ENCODE data around the gene FAM210A. TPM values are rescaled to one million over a fixed set of nuclear protein-coding genes. Genes with fewer than 3 reads are reported as not detected.
A peak's percentile ranks its signal among the peaks of the same experiment; 100 is the strongest.
"Not testable (repeated sequence)": the region's sequence is repeated elsewhere in the genome, so short reads cannot be mapped to it uniquely, and the experiment has no call there.

FAM210A gene
- total RNA-seq, 1 experiment from 2014 or later: 19.7 TPM

DNA sequence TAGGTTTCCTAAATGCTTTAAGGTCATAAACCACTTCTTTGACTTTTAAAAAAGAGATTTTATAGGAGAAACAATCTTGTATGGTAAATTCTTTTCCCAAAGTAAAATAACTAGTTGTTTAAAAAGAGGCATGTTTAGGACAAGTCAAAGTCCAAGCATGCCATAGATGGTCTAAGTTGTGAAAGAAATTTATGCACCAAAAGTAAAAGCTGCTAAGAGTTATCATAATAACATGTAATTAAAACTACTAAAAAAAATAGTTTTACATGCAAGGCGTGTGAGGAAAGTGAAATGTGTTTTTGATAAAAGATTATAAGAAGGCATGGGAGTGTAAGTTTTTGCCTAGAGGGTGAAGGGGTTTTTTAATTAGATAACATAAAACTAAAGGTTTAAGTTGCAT is 22.5 kb downstream of the FAM210A start:
- DNase-seq (ENCODE audit: low read depth): peak; percentile 57

DNA sequence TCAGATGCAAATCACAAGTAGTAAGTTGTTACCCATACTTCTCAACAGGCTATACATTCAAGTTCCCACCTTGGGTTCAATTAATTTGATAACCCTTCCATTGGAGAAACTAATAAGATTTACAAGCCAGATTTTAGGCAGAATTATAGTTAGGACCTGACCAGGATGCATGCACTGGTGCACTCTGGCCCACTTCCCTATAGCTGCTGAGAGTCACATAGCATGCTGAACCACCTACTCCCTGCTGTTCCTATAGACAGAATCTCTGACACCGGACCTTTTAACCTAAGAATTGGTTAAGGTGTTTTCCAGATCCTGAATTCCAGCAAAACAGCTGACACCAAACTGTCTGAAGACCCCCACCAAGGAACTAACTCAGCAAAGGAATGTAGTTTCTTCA is 26.2 kb downstream of the FAM210A start:
- DNase-seq (ENCODE audit: low read depth): no peak

DNA sequence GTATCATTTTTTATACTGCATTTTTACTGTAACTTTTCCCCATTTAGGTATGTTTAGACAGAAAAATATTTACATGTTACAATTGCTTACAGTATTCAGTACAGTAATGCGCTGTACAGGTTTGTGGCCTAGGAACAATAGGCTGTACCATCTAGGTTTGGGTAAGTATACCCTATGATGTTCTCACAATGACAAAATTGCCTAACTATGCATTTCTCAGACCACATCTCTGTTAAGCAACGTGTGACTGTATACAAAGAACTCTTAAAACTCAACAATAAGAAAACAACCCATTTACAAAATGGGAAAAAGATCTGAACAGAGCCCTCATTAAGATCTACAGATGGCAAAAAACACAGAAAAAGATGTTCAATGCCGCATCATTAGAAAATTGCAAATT is 29.4 kb downstream of the FAM210A start:
- DNase-seq (ENCODE audit: low read depth): no peak

DNA sequence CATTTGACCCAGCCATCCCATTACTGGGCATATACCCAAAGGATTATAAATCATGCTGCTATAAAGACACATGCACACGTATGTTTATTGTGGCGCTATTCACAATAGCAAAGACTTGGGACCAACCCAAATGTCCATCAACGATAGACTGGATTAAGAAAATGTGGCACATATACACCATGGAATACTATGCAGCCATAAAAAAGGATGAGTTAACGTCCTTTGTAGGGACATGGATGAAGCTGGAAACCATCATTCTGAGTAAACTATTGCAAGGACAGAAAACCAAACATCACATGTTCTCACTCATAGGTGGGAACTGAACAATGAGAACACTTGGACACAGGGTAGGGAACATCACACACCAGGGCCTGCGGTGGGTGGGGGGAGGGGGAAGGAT is 31.0 kb downstream of the FAM210A start:
- DNase-seq (ENCODE audit: low read depth): not testable (repeated sequence)

DNA sequence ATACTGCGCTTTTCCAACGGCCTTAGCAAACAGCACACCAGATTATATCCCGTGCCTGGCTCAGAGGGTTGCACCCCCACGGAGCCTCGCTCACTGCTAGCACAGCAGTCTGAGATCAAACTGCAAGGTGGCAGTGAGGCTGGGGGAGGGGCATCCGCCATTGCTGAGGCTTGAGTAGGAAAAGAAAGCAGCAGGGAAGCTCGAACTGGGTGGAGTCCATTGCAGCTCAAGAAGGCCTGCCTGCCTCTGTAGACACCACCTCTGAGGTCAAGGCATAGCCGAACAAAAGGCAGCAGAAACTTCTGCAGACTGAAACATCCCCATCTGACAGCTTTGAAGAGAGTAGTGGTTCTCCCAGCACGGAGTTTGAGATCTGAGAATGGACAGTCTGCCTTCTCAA is 36.3 kb downstream of the FAM210A start:
- DNase-seq (ENCODE audit: low read depth): not testable (repeated sequence)

DNA sequence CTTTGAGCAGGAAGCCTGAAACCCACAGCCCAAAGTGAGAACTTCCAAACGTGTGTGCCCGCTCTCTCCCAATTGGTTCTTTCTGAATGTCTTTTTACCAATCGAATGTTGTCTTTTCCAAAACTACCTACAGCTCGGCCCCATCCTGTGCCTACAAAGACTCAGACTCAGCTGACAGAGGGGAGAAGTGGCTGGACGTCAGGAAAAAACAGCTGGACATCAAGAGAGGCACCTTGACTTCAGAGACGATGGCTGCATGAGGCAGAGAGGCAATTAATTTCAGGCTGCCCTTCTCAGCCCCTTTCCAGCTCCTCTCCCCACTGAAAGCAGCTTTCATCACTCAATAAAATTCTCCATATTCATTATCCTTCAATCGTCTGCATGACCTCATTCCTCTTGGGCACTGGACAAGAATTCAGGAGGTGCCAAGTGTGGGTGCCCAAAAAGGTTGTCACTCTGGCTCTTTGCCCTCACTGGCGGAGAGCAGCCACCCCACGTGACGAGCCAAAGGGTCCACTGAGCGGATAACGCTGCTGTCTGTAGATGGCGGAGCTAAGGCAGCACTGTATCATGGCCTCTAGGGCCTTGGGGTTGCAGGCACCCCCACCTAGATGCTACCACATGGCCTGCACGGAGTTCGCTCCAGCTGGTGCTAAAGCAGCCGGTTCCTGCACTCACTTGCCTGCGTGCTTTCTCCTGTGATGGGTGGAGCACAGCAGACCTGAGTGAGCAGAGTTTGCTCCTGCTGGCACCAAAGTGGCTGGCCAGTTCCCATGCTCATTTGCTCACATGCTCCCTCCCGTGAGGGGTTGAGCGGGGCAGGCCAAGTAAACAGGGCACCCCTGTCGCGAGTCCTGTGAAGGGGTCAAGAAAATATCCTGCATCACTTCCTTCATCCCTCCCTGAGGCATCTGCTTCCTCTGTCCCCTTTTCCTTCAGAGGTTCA is 37.9 kb downstream of the FAM210A start:
- no peak for DNase-seq (ENCODE audit: low read depth)

DNA sequence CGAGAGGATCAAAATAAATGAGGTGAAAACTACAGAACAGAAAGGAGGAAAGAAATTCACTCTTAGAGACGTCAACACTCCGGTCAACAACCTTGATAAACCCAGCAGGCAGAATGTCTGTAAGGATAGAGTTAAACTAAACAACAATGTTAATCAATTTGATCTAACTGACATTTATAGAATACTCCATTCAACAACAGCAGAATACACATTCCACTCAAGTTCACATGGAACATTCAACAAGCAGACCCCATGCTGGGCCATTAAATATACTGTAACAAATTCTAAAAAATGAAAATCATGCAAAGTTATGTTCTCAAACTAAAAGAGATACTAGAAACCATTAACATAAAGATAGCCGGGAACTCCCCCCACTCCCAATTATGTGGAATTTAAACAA is 41.8 kb downstream of the FAM210A start:
- DNase-seq (ENCODE audit: low read depth): no peak

DNA sequence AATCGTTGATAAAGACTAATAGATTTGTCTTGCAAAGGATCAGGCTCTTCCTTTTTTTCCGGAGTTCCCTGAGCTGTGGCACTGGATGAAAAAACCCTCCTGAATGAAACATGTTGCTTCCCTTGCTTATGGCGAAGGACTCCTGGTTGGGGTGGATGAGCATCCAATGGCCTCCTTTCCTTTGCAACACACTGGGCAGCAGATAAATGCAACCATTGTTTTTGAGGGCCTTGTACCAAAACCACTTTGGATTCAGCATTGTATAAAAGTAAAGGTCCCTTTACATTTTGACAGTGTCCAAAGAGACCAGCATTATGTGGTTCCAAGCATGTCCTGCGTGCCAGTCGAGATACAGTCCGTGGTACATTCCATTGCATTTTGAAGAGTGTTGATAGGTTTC is 44.7 kb downstream of the FAM210A start:
- DNase-seq (ENCODE audit: low read depth): no peak

DNA sequence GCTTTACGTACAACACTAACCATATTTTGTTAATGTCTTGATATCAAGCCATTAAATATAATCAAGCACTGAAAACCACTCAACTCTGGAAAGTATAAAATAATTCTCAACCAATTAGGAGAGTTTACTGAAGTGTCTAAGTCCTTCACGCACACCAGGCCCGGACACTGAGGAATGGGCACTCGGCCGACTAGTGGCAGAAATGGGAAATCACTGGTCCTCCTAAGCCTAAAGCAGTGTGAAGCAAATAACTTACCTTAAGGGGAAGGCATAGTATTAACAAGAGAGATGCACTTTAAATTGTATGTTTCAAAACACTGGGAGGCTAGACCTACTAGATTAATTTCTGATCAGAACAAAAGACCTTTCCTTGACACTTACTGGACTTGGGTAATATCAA is 45.7 kb downstream of the FAM210A start:
- no peak for DNase-seq (ENCODE audit: low read depth)

DNA sequence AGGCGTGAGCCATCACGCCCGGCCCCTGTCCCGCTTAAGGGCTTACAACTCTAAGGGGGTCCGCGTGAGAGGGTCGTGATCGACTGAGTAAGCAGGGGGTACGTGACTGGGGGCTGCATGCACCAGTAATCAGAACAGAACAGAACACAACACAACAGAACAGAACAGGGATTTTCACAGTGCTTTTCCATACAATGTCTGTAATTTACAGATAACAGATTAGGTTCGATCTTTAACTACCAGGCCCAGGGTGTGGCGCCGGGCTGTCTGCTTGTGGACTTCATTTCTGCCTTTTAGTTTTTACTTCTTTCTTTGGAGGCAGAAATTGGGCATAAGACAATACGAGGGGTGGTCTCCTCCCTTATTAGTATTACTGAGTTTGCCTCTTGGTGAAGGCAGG is 49.0 kb downstream of the FAM210A start:
- not testable (repeated sequence) for DNase-seq (ENCODE audit: low read depth)

DNA sequence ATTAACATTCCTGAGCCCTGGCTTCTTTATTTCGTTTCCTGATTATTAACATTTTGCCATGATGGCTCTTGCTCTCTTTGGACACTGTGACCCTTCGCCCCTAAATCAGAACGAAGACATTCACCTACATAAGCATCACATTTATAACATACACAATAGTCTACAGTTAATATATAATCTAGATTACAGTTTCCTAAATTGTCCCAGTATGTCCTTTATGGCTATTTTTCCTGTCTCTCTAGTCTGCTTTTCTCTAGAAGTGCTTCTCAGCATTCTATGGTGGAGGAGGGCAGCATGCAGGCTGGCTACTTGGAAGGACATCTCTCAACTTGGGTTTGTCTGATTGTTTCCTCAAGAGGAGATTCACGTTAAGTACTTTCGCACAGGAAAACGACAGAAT is 49.9 kb downstream of the FAM210A start:
- DNase-seq (ENCODE audit: low read depth): no peak

DNA sequence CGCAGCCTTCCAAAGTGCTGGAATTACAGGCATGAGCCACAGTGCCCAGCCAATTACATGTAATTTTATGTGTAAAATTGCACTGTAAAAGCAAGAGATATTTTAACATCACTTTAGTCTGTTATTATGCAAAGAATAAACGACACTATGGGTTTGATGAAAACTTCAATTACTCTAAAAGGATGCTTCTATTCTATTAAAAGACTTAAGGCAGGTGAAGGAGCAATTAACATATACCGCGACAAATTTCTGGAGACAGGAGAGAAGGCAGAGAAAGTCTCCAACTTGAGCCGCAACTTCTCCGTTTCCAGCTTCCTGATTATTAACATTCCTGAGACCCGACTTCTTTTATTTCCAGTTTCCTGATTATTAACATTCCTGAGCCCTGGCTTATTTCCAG is 53.7 kb downstream of the FAM210A start:
- DNase-seq (ENCODE audit: low read depth): no peak

DNA sequence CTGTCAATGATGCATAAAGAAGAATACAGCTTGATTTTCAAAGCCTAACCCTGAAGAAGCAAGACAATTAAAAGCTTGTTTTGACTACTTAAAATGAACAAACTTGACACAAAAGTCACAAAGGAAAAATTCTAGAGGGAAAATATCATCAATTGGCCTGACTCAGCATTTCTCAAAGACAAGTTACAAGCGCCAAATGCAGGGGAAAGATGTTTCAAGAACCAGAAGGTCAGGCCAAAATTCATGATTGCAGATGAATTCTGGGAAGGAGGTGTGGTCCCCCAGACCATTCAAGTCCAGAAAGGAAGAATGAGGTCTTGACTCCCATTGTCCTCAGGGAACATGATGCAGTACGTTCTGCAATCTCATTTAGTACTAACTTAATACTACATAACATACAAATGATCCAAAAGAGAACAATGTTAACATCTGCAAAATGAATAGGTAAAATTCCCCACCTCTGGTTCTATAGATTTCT is 64.5 kb downstream of the FAM210A start:
- DNase-seq (ENCODE audit: low read depth): no peak

DNA sequence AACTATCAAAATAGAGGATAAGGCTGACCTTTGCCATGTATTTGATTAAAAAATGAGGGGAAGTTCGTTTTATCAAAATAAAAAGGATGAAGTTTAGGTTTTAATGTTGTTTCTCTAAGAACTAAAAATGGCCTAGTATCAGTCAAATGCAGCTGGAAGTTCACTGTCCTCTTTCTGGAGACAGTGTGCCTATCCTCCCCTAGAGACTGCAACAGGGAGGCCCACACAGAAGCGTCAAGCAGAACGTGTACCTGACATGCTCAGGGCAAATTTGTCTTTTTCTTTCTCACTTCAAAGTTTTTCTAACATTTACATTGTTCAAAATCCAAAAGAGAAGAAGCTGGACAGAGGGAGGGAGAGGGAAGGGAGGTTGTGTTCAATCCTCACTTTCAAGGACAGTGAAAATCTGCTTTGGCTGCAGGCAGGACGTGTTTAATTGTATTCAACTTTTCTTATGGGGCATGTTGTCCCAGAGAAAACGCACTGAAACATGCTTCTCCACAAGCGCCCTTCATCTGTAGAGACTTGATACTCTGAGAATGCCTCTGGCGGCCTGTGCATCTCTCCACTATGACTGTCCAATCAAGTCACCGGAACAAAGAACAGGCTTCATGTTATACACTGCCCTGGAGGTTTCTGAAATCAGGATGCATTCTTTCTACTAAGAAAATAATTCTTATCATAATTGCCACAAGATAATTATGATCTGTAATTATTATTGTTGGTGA is 65.1 kb downstream of the FAM210A start:
- no peak for DNase-seq (ENCODE audit: low read depth)

DNA sequence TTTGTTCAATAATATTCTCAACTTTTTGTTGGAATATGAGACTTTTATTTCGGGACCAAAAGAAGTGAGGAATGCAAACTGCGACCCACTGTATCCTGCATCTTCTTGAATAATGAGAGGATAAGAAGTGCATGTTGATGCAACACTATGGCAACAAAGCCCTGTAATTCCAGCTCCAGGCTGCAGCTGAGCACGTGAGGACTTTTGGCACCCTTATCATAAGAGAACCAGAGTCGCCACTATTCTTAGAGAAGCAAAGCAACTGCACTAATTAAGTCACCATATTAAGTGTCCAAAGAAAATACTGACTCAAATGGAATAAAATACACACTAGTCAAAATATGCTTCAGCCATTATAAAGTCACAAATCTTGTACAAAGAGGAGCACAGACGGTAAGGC is 65.8 kb downstream of the FAM210A start:
- DNase-seq (ENCODE audit: low read depth): no peak

DNA sequence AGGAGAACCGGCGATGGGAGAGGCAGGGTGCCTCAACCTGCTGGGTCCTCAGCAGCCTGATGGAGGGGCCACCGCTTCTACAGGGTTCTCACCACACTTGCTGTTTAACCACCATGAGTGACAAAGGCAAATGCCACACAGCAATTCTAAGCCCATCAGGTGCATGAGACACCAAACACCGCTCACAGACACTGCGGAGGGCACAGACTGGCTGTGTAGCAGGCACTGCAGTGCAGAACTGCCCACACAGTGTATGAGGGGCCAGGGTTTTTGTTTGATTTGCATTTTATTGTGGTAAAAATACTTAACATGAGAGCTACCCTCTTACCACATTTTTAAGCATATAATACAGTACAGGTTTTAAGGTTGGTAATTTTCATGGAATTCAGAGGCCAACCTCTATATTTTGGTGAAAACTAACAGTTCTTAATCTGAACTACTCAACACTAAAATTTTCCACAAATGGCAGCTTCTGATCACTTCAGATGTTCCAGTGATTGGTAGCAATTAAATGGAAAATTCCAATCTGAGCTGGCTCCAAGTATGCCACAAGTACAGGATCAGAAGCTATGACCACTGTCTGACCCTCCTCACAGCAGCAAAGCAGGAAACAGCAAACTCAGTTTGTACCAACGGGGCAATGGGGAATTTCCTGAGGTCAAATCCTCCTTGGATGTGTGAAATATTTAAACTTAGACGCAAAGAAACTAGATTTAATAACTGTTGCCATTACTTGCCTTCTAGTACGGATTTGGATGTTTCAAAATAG is 67.7 kb downstream of the FAM210A start:
- DNase-seq (ENCODE audit: low read depth): no peak

DNA sequence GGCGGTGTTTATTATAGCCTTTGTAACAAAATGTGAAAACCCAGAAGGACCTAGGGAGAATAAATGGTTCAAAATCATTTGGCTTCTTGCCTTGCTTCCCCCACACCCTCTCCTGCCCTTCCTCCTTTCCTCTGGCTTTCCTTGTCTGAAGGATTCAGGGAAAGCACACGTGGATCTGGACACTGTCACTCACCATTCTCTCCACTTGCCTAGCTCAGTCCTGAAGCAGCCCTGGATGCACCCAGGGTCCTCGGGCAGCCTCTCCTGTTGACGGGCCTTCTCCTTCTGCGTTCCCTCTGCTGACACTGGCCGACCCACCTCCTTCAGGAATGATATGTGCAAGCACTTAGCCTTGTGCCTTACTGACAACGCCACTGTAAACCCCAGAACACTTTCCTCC is 68.4 kb downstream of the FAM210A start:
- no peak for DNase-seq (ENCODE audit: low read depth)

DNA sequence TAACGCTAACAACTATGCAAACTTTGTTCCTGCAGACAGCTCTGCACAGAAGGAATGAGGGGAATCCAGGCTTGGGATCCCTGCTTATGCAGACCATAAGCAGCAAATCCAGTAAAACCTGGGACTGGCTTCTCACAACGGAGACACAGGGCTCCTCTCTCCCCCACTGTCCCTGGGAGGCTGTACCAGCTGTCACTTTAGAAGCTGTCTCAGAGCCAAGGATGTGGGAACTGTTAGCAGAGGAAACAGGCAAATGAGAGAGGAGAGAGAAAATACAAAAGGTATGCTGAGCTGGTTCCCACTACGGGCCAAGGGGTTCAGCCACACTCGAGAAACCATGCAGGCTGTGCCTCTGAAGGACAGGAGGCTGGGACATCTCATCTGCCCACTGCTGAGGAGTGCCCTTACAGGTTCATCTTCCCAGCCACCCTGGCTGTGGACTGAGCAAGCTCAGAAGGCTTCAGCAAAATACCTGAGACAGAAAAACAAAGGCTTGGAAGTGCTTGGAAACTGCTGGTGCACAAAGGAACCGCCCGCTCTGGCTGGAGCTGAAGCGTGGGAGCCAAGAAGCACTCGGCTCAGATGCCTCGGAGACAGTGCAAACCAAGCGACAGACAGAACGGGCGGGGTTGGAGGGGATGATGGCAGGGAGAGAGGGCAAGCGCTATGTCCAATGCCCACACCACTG is 72.5 kb downstream of the FAM210A start:
- DNase-seq (ENCODE audit: low read depth): no peak

DNA sequence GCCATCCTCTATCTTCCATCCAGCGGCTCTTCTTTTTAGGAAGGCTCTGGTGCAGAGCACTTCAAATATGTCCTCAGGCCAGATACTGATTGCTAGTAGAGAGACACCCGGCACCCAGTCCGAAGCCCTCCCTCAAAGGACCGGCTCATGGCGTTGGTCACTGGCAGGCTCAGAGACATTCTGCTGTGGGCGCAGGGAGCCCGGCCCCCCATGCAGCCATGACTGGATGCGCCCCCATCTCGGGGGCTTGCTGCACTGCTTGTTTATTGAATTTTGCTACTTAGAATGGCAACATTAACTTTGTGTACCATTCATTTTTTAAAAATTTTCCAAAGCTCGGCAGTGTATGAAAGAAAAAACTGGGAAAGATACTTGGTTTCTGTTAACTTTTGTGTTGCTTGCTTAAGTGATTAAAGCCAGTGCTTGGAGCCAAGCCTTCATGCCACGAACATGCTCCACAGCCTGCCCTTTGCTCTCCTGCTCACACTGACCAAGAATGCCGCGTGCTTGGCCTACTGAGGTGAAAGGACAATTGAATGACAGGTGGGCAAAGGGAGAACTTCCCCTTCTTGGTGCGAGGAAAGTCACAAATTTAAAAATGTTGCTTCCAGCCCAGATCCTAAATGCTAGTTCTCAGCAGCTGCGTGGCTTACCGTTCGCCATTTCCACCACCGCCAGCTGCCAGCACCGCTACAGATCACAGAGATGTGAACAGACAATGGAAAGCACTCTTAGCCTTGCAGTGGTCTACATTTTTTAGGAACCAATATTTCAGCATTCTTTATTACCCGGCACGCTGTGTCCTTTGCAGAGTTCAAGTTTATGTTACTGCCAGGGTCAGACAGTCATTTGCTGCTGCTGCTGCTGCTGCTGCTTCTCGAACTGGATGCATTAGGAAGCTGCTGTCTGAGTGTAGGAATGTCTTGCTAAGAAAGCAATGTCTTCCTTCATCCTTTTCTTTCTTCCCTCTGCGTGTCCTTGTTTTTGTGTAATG is 76.7 kb downstream of the FAM210A start:
- no peak for DNase-seq (ENCODE audit: low read depth)

DNA sequence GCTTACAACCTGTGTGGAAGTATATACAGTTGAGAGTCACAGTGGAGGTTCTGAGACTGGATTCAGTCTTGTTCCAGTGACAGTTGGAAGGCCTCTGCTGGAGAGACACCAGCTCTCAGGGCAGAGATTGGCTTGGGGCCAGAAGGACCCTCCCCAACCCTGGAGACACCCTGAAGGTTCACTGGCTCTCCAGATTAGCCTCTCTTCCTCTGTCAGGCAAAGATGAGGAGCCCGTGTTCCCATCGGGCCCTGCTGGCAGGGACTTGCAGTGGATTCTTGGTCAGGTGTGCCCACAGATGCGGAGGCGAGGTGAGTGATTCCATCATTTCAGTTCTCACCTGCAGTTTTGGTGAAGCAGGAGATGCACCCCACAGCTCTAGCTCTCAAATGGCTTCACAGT is 78.6 kb downstream of the FAM210A start:
- no peak for DNase-seq (ENCODE audit: low read depth)

All from LHCN-M2 (cell line).